Fibroblast of villous mesenchyme (primary cell): ENCODE results near the gene MBD3L5. TPM values are rescaled to one million over a fixed set of nuclear protein-coding genes. Genes with fewer than 3 reads are reported as not detected.
"Not testable (repeated sequence)": the region's sequence is repeated elsewhere in the genome, so short reads cannot be mapped to it uniquely, and the experiment has no call there.

Experiments
- DNase-seq: peaks from one replicate; pipeline ENCODE4 v3.0.0-alpha.2; 2010; ENCODE audit warnings: low read depth
- H3K4me3 ChIP-seq: 2 replicates; pipeline ENCODE4 v1.5.1; 2011; ENCODE audit warnings: low read depth, mild to moderate bottlenecking, low read length
- total RNA-seq: library from RNA; depleted of rRNA; stranded (reverse); fragments of >200 nt; gene quantifications from 2 replicates; pipeline ENCODE4 v1.2.3, GENCODE V29; 2012
- TF ChIP-seq, protein P1 (sequence below): IDR thresholded peaks from 2 replicates; pipeline ENCODE4 v1.5.1; 2012; ENCODE audit warnings: low read depth, mild to moderate bottlenecking, low read length; ENCODE audit not compliant: insufficient read depth

MBD3L5 gene
- total RNA-seq, 1 donor, result not detected

DNA sequence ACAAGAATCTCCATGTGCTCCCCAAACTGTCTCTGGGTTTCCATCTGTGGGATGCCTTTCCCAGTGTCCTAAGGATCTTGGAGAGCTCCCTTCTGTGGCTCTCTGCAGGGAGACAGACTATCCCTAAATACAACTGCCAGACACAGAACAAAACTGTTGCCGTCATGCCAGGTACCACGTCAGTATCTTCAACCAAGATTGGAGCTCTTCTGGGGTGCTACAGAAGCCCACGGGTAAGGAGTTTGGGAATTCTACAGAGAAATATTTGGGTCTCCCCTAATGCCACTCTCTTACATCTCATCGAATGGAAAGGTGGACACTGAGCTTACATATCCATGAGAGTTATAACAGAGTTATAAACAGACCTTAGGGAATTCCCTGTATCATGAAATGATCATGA lies 33.0 kb downstream of the MBD3L5 start:
- H3K4me3 ChIP-seq, result no peak overlapping the region
- DNase-seq, result no peak
- TF ChIP-seq, protein P1, sequence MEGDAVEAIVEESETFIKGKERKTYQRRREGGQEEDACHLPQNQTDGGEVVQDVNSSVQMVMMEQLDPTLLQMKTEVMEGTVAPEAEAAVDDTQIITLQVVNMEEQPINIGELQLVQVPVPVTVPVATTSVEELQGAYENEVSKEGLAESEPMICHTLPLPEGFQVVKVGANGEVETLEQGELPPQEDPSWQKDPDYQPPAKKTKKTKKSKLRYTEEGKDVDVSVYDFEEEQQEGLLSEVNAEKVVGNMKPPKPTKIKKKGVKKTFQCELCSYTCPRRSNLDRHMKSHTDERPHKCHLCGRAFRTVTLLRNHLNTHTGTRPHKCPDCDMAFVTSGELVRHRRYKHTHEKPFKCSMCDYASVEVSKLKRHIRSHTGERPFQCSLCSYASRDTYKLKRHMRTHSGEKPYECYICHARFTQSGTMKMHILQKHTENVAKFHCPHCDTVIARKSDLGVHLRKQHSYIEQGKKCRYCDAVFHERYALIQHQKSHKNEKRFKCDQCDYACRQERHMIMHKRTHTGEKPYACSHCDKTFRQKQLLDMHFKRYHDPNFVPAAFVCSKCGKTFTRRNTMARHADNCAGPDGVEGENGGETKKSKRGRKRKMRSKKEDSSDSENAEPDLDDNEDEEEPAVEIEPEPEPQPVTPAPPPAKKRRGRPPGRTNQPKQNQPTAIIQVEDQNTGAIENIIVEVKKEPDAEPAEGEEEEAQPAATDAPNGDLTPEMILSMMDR, result no peak

DNA sequence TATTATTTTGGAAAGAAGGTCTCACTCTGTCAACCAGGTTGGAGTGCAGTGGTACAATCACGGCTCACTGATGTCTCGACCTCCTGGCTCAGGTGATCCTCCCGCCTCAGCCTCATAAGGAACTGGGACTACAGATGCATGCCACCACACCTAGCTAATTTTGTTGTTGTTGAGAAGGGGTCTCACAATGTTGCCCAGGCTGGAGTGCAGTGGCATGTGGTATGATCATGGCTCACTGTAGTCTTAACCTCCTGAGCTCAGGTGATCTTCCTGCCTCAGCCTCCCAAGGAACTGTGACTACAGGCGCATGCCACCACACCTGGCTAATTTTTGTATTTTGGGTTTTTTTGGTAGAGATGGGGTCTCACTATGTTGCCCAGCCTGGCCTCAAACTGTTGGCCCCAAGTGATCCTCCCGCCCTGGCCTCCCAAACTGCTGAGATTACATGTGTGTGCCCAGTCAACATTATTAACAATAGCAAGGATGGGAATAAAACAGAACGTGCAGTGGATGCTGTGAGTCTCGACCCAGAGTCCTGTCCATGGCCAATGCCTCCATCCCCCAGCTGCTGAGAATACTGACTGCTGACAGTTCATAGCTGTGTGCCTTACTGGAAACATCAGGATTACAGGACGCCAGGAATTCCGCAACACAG lies 33.5 kb downstream of the MBD3L5 start:
- TF ChIP-seq, protein P1, result no peak
- H3K4me3 ChIP-seq, result no peak overlapping the region
- no peak for DNase-seq

DNA sequence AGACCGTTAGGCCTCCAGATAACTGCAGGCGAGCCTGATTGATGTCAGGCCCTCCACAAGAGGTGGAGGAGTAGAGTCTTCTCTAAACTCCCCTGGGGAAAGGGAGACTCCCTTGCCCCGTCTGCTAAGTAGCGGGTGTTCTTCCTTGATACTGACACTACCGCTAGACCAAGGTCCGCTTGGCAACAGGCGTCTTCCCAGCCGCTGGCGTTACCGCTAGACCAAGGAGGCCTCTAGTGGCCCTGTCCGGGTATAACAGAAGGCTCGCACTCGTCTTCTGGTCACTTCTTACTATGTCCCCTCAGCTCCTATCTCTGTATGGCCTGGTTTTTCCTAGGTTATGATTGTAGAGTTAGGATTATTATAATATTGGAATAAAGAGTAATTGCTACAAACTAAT lies 36.7 kb downstream of the MBD3L5 start:
- TF ChIP-seq, protein P1, result peak; percentile 30
- peak; percentile 15 for DNase-seq
- H3K4me3 ChIP-seq, result not testable (repeated sequence)

DNA sequence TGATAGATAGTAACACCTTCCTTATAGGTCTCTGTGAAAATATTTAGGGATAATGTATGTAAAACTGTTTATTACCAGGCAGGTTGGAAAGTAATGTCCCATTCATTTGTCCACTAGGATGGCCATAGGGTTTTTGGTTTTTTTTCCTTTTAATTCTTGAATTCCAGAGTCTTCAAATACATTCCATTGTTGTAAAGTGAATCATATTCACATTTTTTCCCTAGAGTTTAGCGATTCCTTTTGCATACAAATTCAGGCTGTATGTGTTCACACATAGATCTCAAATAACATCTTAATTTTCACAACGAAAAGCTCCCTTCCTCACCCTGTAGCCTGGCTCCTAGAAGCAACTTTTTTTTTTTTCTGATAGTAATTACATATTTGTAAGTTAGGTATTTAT lies 37.3 kb downstream of the MBD3L5 start:
- no peak for DNase-seq
- H3K4me3 ChIP-seq, result no peak overlapping the region
- TF ChIP-seq, protein P1, result no peak

DNA sequence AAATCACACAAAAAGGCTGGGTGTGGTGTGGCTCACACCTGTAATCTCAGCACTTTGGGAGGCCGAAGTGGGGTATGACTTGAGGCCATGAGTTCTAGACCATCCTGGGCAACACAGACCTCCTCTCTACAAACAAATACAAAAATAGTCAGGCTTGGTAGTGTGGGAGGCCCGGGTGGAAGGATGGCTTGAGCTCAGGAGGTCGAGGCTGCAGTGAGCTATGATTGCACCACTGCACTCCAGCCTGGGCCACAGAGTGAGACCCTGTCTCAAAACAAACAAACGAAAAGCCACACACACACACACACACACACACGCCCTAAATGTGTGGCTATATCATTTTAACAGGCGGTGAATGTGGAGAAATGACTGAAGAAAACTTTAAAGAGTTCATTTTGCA lies 38.2 kb downstream of the MBD3L5 start:
- TF ChIP-seq, protein P1, result no peak
- no peak for DNase-seq
- peak overlapping the region; percentile 32 for H3K4me3 ChIP-seq

DNA sequence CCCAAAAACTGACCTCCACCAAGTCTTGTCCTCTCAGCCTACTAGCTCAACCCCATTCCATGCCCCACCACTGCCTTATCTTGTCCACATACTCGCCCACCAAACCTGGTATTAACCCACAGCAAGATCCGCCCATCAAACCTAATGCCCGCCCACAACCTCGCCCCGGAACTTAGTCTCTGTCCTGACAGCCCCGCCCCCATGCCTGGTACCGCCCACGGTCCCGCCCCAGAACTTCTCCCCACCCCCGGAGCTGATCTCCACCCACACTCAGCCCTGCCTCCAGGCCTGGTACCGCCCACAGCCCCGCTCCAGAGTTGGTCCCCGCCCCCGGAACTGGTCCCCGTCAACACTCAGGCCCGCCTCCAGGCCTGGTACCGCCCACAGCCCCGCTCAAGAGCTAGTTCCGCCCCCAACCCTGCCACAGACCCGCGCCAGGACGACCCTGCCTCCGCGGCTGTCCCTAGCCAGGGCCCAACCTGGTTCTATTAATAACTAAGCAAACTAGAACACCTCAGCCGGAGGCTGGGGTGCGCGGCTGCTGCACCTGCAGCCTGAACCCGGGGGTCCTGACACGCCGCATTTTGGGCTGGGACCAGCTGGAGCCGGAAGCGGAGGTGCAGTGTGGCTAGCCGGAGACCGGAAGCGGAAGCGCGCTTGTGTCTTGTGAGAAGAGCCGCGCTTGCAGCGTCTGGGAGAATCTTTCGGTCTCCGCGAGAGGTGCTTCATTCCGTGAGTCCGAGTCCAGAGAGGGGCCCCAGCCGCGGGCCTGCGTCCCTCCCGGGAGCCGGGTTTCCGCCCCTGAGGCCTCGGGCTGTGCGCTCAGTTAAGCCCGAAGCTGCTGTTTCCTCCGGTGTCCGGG lies 38.9 kb downstream of the MBD3L5 start, which contains the start of gene ZNF557:
ZNF557 (plus strand) TSS at position 662 of the 862 bp plus-strand sequence. CDS start 5,372 bp downstream, outside the sequence.
- DNase-seq, result peak; percentile 98
- TF ChIP-seq, protein P1, result no peak
- peak within 1 kb of the TSS; percentile 86 for H3K4me3 ChIP-seq
